GM19455 (cell line): Measurements from ENCODE around the gene SLC38A8.

Experiments used
- ATAC-seq: cut with Tn5 transposase; IDR thresholded peaks from one replicate; pipeline ENCODE4 v1.9.1; 2021; ENCODE audit not compliant: unreplicated experiment

SLC38A8 gene

DNA sequence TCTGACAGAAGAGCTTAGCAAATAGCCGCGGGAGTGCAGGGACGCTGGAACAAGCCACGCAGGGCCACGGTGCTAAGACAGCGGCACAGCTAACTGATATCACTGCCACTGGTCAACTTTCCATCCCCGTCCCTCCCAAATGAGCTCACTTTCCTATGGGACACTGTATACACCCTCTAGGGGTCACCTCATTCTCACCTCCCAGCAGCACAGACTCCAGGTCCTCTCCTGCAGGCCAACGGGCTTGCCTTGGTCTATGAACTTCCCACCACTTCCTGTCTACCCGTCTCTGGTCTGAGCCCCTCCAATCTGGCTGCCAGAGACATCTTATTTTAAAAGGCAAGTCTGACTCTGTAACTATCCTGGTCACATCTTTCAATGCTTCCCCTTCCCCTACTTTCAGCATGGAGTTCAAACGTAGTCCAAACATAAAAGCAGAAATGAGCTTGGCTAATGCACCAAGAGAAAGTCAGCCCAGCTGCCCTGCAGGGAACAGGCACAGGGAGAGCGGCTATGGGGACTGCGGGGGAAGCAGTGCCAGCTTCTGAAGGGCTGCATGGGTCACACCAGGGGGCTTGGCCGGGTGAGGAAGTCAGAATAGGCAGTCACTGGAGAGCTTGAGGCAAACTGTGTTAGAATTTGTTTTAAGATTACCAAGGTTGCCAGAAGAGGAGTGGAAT is 26.3 kb upstream of the SLC38A8 start:
- ATAC-seq = no peak

DNA sequence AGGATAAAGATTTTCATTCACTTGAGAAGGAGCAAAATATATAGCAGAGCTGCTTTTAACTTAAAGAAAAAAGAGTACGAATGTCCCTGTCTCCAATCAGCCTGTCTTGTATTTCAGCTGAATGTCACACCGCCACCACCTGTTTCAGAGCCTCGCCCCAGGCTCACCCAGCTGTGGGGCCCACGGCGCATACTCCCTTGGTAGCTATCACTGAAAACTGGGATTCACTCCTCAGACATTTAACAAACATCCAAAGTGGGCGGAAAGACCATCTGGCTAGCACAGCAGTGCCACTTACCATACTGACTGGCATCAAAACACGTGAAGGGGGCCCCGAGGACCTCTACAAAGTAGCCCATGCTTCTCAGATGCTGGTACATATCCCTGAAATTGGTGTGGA is 25.4 kb upstream of the SLC38A8 start:
- no peak for ATAC-seq

DNA sequence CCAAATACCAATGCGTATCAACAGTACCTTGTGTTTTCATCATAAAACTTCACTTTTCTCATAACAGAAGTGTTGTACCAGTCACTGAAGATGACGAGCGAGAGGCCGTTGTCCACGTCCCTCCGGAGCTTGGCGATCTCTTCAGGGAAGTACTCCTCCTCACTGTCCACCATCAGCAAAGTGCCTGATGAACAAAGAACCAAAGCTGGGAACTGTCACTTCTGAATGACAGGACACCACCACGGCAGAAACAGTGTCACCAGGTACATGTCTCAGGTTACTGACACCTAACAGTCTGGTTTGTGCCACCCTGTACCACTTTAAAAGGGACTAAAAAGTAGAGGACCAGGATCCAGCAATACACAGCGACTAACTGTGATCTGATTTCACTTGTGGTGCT is 25.0 kb upstream of the SLC38A8 start:
- ATAC-seq = no peak

DNA sequence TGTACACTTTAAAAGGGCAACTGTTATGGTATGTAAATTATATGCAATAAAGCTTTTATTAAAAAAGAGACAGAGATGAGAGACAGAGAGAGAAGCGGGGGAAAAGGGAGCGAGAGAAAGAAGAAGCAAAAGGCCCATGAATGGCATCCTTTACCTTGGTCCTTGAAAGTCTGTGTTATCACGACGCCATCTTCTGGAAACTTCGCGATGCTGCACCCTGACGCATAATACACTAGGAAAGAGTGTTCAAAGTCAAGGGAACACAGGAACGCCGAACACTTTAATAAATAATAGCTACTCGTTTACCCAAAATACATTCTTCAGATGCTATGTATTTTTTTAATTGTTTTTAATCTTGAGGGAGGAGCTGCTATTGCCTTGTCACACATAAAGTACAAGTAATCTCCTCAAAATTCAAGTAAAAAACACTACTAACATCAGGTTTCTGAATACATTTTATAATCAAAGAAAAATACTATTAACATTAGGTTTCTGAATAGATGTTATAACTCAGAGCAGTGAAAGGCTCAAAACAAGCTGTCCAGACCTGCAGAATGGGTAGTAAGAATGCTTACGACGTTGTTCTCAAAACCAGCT is 23.0 kb upstream of the SLC38A8 start:
- no peak for ATAC-seq

DNA sequence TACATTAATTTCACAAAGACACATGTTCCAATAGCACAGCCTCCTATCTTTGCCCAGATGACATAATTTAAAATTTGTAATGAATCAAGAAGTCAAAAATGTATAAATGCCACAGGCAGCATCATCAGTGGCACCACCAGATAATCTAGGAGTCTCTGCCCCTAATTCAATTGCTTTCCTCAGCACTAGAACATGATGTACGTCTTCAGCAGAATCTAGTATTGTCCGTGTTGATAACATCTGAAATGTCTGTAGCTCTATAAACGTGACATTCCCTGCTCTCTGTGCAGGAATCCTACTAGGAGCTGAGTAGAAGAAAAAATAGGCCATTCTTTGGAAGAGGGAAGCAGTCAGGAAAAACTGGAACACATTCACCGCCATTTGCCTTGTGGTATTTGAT is 21.4 kb upstream of the SLC38A8 start:
- ATAC-seq = no peak

DNA sequence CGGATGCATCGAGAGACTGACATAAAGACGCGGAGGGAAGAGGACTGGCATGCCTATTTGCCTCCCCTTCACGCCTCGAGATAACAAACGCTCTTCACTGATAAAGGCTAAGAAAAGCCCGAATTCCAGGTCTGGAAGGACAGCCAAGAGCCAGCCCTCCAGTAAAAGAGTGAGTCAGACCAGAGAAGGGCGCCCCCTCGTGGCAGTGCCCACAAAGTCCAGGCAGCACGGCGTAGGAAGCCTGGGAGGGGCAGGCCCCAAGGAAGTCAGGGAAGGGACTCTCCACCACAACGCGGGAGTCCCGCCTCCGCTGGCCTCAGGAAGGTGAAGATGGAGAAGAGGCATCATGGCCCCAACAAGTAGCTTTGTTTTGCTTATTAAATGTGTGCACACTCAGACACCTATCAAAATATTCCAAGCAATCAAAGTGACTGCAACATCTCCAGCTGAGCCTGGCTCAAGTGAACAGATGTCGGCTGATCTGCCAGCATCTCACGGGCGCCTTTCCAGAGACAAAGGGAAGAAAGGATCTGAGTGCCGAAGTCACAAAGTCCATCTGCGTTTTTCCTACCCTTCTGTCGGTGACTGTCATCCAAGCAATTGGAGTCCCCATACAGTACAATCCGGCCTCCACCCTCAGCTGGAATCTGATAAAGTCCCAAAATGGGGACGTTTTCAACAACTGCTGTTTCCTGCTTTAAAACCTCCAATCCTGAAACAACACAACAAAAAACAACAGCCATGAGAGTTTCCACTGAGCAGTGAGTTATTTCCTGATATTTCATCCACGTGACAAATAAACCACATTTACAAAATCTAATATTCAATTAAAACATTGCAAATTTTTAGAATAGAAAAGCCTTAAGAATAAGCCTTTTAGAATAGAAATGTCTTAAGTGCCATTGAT is 20.4 kb upstream of the SLC38A8 start:
- ATAC-seq = no peak

DNA sequence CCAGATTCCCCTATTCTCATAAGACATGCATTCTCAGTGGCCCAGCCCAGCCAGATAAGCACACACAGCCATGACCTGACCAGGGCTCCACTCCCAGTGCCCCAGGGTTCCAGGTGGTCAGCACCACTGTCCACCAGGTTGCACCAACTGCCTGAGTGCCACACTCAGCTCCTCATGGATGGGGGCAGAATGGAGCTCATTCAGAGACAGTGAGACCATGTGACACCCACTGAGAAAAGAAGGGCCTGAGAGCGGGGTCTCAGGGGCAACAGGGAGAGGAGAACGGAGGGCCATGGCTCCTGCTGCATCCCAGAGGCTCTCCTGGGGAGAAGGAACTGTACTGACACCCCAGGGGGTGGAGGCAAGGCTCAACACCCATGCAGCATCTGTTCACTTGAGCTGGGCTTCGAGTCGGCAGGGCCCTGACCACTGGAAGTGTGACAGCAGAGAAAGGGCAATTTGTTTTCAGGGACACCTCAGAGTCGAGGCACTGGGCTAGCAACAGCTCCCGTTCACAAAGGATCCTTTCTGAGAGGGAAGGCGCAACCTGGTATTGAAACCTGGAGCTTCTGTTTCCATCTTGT is 18.7 kb upstream of the SLC38A8 start:
- ATAC-seq = no peak

DNA sequence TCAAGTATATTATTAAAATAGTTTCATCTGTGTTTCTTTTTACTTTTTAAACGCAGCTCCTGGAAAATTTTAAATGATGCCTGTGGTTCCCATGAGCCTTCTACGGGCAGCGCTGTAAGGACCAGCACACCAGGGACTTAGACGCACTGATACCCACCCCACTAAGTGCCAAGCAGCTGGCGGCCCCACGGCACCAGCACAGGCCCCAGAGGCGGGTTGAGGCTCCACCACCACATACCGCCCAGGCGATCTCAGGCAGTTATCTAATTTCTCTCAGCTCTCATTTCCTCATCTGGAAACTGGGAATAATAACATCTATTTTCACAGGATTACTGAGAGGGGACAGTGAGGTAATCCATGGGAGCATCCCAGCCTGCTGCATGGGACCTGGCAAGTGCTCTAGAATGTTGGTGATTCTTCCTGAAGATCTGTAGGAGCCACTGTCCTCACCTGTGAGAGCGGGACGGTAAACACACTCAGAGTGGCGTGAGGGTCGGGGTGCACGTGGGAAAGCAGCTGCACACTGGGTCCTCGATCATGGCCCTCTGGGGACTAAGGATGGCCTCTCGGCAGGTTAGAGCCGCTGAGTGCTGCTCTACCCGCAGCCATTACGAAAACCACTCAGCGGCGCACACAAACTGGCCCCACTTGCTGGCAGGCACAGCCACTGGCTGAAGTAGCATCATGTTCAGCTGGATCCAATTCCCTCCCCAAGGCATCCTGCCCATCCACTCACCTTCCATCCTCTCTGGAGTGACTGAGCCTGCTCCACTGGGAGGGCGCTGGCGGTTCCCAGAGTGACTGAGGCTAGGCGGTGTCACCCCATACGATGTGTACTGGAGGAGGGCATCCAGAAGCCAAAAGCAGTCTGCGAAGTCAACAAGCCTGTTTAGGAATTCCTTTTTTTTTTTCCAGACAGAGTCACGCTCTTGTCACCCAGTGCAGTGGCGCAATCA is 17.6 kb upstream of the SLC38A8 start:
- ATAC-seq = no peak

DNA sequence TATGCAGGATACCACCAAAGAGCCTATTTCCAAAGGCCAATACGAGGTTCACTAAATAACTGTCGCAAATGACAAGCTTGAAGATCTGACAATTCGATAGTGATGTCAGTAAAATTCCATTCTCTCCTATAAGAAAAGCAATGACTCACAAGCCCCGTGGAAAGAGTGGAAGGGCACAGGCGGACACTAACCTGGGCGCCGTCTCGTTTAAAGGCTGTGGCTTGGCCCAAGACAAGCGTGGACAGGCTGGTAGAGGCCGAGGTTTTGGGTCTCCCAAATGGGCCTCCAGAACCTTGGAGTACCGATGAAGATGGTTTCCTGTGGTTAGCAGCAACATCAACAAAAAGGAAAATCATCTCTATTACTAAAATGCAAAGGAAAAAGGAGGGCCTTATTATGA is 16.5 kb upstream of the SLC38A8 start:
- no peak for ATAC-seq

DNA sequence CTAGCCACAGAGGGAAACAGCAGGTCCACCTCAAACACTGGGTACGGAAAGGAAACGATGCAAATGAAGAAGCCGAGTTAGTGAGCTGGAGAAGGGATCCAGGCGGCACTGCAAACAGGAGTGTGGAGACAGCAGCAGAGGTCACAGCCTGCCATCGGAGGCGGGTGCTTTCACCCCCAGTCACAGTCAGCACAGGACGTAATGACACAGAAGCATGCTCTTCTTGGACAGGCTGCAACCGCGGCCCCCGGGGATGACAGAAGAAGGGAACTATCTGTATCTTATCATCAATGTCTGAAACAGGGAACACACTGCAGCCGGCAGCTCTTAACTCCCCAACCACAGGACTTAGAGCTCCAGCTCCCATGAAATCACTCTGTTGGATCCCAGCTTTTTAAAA is 16.1 kb upstream of the SLC38A8 start:
- ATAC-seq = no peak

DNA sequence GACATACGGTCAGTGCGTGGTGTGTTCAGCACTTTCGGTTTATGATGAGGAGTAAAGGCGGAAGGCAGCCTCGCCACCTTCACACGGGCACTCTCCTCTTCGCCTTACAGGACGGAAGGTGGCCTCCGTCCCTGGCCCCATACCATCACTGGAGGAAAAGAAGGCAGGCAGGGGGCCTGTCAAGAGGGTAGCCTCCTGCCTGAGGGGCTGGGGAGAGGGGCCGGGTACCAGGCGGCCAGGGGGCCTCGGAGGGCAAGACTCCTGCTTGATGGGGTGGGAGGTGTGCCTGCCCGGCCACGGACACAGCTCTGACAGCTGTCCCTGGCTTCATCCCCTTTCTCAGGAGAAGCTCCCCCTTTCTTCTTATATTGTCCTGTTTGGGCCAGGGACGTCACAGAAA is 15.6 kb upstream of the SLC38A8 start:
- no peak for ATAC-seq

DNA sequence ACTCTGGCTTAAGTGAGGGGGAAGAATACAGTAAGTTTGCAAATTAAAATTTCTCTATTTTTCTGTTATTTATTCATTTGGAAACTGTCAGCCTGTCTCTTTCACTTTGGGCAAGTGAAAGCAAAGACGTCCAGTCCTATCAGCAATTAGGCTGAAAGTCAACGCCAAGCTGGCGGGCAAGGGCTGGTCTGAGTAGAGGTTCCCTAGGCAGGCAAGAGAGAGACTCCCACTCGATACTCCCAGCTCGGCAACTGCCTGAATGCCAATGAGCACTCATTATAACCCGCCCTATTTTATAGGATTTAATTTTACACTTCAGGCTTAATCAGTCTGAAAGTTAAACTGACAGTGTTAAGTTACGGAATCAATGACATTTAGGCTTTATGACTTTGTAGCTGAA is 14.3 kb upstream of the SLC38A8 start:
- no peak for ATAC-seq

DNA sequence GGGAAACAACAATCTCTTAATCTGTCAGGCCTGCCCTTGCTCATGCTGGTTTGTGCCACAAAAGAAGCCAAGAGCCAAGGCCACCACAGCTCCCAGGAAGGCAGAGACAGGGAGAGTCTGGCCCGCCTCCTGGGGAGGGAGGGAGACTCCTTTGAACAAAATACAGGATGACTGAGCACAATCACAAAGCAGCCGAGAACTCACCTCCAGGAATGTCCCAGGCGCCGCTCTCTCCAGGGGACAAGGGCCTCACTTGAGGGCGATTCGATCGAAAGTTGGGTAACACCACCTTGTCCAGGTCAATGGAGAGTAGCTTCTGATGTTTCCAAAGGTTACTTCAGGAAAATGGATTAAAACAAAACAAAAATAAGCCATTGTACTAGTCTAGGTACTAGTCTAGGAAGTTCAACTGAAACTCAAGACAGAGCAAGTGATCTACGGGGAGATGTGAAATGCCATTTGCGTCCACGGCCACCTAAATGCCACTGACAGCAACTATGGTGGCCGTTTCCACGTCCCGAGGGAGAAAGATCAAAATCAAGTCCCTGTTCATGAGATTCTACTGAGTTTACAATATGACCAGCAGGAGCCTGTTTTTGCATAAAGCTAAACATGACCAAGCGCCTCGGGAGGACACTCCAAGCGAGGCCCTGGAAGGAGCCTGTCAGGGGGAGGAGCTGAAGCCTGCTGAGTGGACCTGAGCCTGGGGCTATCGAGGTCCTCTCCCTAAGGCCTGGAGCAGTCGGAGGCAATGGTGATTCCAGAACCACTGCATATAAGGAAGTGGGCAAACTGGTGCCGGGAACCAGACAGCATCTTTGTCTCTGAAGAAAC is 13.4 kb upstream of the SLC38A8 start:
- no peak for ATAC-seq

DNA sequence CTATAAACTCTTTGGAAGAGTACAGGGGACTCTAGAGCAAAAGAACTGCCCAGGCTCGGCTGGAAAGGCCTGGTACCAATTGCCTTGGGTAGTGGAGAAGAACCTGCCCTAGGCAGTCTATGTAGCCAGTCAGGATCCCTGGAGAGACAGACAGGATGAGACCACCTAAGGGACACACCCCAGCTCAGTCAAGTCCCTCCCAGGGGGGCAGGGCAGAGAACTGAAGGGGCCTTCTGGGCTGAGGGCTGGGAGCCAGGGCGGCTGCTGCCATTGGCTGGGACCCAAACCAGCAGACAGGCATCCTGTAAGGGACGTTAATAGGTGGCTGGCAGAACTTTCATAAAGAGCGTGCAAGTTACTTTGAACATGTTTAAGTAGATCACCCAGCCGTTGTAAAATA is 12.8 kb upstream of the SLC38A8 start:
- no peak for ATAC-seq

DNA sequence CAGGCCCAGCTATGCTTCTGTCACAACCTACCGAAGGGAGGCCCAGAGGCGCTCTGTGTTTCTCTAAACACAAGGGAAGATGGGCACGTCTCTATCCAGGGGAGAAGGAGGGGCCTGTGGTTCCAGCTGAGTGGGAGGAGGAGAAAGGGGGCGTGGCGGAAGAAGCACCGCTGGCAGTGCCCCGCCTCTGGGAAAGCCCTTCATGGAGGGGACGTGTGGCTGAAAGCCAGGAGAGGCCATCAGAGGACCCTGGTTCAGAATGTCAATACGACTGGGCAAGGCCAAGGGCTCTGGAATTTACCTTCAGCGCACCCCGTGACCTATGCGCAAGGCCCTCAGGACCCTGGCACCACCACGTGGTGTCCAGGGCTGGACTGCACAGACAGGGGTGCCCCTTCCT is 12.3 kb upstream of the SLC38A8 start:
- ATAC-seq = no peak

DNA sequence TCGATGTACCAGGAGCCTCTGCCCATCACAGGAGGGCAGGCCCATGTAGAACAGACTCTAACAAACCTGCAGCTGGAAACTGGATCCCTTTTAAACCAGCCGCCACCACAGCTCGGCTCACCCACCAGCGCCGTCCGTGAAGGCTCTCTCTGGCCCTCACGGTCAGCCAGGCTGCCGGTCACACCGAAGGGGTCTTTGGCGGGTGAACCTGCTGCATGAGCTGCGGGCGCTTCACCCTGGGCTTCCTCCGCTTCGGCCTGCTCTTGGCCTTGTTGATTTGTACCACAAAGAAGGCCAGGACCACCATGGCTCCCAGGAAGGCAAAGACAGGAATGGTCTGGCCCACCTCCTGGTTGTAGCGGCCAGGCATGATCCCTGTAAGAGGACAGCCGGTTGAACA is 11.7 kb upstream of the SLC38A8 start:
- ATAC-seq = no peak

DNA sequence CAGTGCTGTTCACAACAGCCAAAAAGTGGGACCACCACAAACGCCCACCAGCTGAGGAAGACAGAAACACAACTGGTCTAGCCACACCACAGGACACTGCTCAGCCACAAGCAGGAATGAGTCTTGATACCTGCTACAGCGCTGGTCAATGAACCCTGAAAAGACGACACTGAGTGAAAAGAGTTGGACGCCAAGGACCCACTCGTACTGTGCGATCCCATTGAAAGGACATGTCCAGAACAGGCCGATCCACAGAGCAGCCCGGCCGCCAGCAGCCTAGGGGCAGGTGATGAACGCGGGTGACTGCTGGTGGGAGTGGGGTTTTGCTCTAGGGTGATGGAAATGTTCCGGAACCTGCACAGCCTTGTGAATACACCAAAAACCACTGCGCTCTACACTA is 10.6 kb upstream of the SLC38A8 start:
- no peak for ATAC-seq

DNA sequence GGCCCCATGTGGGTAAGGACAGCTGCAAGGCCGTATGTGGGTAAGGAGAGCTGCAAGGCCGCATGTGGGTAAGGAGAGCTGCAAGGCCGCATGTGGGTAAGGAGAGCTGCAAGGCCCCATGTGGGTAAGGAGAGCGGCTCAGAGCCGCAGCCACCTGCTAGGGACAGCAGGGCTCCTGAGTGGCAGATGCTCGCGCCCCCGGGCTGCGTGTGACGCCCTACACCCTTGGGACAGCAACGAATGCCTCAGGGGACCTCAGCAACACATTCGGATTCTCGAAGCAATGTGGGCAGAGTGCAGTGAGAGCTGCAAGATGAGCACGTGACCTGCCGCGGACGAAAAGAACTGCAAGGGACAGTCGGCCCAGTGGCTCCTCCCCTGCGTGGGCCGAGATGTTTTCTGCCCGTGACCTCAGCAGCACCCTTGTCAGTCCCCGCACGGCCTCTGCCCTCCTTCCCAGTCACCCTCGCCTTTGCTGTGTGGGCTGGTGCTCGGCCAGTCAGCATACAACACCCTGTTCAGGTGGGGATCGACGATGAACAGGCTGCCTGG is 9.6 kb upstream of the SLC38A8 start:
- no peak for ATAC-seq

DNA sequence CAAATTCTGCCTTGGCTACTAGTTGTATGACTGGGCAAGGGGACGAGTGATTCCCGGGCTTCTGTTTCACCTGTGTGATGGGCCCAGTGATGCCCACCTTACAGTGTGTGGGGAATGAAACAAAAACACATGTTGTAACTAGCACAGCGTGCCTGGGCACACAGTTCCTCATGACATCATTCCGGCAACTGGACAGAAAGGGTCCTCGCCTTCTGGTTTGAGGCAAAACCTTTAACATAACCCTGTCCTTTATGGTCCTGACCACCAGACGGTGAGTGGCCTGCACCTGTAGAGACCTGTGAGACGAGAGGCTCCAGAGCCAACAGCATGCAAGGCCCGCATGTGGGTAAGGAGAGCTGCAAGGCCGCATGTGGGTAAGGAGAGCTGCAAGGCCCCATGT is 7.7 kb upstream of the SLC38A8 start:
- no peak for ATAC-seq
